GM19455 (cell line): ENCODE results near the gene HS3ST3A1.

Experiments
- ATAC-seq: cut with Tn5 transposase; IDR thresholded peaks from one replicate; pipeline ENCODE4 v1.9.1; 2021; ENCODE audit not compliant: unreplicated experiment

Gene HS3ST3A1

GRCh38 chr17:13541032-13541480, 60.7 kb downstream of the HS3ST3A1 start:
- no peak for ATAC-seq

- no peak for ATAC-seq
Observed at GRCh38 chr17:13540546-13540945, 61.2 kb downstream of the HS3ST3A1 start.

- ATAC-seq: no peak
Observed at GRCh38 chr17:13539421-13539820, 62.3 kb downstream of the HS3ST3A1 start.

GRCh38 chr17:13538841-13539411, 62.8 kb downstream of the HS3ST3A1 start:
- ATAC-seq: no peak

GRCh38 chr17:13537871-13538643, 63.7 kb downstream of the HS3ST3A1 start:
- no peak for ATAC-seq

GRCh38 chr17:13537167-13537731, 64.5 kb downstream of the HS3ST3A1 start:
- no peak for ATAC-seq

GRCh38 chr17:13534946-13535345, 66.8 kb downstream of the HS3ST3A1 start:
- ATAC-seq: no peak

GRCh38 chr17:13531721-13532120, 70.0 kb downstream of the HS3ST3A1 start:
- ATAC-seq: no peak

GRCh38 chr17:13525876-13526275, 75.9 kb downstream of the HS3ST3A1 start:
- ATAC-seq: no peak

GRCh38 chr17:13523164-13523563, 78.6 kb downstream of the HS3ST3A1 start:
- no peak for ATAC-seq

GRCh38 chr17:13522749-13523148, 79.0 kb downstream of the HS3ST3A1 start:
- no peak for ATAC-seq

- no peak for ATAC-seq
Observed at GRCh38 chr17:13521784-13522183, 79.9 kb downstream of the HS3ST3A1 start.

- no peak for ATAC-seq
Observed at GRCh38 chr17:13520899-13521572, 80.7 kb downstream of the HS3ST3A1 start.

- ATAC-seq: no peak
Observed at GRCh38 chr17:13518261-13519000, 83.3 kb downstream of the HS3ST3A1 start.

GRCh38 chr17:13513039-13513405, 88.7 kb downstream of the HS3ST3A1 start:
- no peak for ATAC-seq

GRCh38 chr17:13510062-13510461, 91.7 kb downstream of the HS3ST3A1 start:
- no peak for ATAC-seq

- ATAC-seq: no peak
Observed at GRCh38 chr17:13509527-13509926, 92.2 kb downstream of the HS3ST3A1 start.

GRCh38 chr17:13508896-13509295, 92.8 kb downstream of the HS3ST3A1 start:
- ATAC-seq: no peak

GRCh38 chr17:13503526-13503925, 98.2 kb downstream of the HS3ST3A1 start:
- no peak for ATAC-seq

- no peak for ATAC-seq
Observed at GRCh38 chr17:13502263-13502662, 99.5 kb downstream of the HS3ST3A1 start.

- ATAC-seq: no peak
Observed at GRCh38 chr17:13500947-13501346, 100.8 kb downstream of the HS3ST3A1 start.
